Measurements from ENCODE around the gene MED25.

MED25 gene

DNA sequence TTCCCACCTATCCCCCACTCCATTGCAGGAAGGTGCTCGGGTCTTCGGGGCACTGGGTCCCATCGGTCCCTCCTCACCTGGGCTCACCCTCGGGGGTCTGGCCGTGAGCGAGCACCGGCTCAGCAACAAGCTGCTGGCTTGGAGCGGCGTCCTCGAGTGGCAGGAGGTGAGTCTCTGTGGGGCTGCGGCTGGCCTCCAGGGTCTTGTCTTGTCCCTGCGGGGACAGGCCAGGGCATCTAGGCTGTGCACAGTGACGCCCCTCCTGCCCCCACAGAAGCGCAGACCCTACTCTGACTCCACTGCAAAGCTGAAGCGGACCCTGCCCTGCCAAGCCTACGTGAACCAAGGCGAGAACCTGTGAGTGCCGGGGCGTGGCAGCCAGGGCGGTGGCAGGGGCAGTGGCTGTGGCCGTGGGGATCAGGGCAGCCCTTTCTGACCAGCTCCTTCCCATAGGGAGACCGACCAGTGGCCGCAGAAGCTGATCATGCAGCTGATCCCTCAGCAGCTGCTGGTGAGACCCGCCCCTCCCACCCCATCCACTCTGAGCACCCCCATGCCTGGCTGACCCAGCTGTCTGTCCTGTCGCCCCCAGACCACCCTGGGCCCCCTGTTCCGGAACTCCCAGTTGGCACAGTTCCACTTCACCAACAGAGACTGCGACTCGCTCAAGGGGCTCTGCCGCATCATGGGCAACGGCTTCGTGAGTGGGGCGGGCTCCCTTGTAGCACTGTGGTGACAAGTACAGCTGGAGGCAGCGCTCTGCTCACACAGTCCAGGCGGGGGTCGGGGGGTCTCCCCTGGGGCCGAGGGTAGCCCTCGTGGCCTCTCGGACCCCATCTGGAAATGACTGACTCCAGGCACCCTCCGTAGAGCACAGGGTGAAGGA is 36.5 kb downstream of the MED25 start:
- Histone ChIP-seq H3K4me1 (ENCODE audit: insufficient read depth, low read length) (peaks cover 18% of the 10 kb centered on the region), H2AFZ (ENCODE audit: low read depth, low read length) (no peak overlapping the region), H3K4me3 (ENCODE audit: low read length) (no peak overlapping the region), H3K36me3 (ENCODE audit: insufficient read depth, low read length) (peaks cover 59% of the 10 kb centered on the region), H3K27me3 (ENCODE audit: insufficient read depth, low read length) (no peaks in the 10 kb centered on the region), H3K9me3 (ENCODE audit: low read length) (no peaks in the 10 kb centered on the region)

DNA sequence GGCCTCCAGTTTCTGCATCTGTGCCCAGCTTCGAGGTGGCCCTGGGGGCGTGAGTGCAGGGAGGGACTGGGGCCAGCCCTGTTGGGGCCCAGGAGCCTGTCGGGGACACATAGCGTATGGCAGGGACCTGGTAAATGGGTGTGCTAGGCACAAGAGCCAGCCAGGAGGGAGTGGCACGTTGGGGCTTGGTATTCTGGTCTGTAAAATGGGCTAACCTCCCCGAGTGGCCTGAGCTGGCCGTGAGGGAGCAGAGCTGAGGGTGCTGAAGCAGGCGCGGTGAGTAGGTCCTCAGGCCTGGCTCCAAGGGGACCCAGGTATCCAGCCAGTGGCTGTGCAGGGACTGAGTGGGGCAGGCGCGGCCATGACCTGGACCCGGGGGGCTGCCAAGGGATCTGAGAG is 37.2 kb downstream of the MED25 start:
- H2AFZ ChIP-seq (ENCODE audit: low read depth, low read length), result no peak overlapping the region
- no peaks in the 10 kb centered on the region for H3K27me3 ChIP-seq (ENCODE audit: insufficient read depth, low read length)
- H3K9me3 ChIP-seq (ENCODE audit: low read length), result no peaks in the 10 kb centered on the region
- peaks cover 66% of the 10 kb centered on the region for H3K36me3 ChIP-seq (ENCODE audit: insufficient read depth, low read length)
- H3K4me1 ChIP-seq (ENCODE audit: insufficient read depth, low read length), result peaks cover 14% of the 10 kb centered on the region
- H3K4me3 ChIP-seq (ENCODE audit: low read length), result no peak overlapping the region

DNA sequence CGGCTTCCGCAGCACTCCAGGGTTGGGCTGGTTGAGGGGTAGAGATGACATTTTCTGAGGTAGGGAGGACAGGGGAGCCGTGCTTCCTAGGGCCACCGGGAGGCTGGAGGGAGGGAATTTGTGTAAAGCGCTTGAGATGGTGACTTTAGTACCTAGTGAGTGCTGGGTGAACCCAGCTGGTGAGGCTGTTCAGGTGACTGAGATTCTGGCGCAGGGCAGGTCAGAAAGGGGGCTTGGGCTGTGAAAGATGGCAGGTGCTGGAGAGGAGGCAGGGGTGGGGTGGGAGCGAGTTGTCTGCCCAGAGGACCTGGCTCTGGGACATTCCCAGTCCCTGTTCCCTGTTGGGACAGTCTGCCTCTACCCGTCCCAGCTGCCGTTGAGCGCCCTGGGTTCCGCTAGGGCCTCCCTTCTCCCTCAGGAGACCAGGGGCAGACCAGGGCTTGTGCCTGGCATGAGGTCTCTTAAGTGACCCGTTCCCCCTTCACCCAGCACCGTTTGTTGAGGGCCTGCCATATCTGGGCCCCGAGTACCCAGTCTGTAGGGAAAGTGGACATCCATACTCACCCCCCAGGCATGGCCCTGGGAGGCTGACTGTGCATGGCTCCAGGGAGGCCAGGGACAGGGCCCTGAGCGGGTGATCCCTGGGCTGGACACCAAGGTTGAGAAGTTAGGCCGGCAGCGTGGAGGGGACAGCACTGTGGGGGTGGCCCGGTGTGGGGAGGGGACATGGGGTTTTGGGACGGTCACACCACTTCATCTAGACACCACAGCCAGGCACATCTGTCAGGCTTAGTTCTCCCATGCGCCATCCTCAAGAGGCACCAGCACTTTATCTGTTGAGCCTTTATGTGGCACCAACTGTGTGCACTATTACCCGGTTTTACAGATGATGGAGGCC is 37.8 kb downstream of the MED25 start:
- no peaks in the 10 kb centered on the region for H3K9me3 ChIP-seq (ENCODE audit: low read length)
- peaks cover 72% of the 10 kb centered on the region for H3K36me3 ChIP-seq (ENCODE audit: insufficient read depth, low read length)
- H2AFZ ChIP-seq (ENCODE audit: low read depth, low read length), result no peak overlapping the region
- H3K4me1 ChIP-seq (ENCODE audit: insufficient read depth, low read length), result peaks cover 13% of the 10 kb centered on the region
- no peaks in the 10 kb centered on the region for H3K27me3 ChIP-seq (ENCODE audit: insufficient read depth, low read length)
- H3K4me3 ChIP-seq (ENCODE audit: low read length), result no peak overlapping the region

DNA sequence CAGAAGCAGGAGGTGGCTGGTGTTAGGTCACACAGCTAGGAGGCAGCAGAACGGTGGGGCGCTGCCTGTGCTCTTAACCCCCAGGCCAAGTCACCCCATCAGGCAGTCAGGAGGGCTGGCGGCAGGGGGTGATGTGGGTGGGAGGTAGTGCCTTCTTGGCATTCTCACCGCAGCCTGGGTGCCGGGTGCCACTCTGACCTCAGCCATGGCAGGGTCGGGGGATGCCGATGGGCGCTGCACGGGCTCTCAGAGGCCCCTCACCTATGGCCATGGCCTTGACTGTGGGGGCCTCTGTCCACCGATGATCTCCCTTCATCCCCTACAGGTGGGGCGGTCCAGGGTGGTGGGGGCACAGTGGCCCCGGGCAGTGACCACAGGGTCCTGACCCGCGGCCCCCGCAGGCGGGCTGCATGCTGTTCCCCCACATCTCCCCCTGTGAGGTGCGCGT is 38.5 kb downstream of the MED25 start:
- H3K9me3 ChIP-seq (ENCODE audit: low read length), result no peaks in the 10 kb centered on the region
- no peak overlapping the region for H3K4me3 ChIP-seq (ENCODE audit: low read length)
- H3K27me3 ChIP-seq (ENCODE audit: insufficient read depth, low read length), result no peaks in the 10 kb centered on the region
- no peak overlapping the region for H2AFZ ChIP-seq (ENCODE audit: low read depth, low read length)
- H3K4me1 ChIP-seq (ENCODE audit: insufficient read depth, low read length), result peaks cover 13% of the 10 kb centered on the region
- peaks cover 79% of the 10 kb centered on the region for H3K36me3 ChIP-seq (ENCODE audit: insufficient read depth, low read length)

DNA sequence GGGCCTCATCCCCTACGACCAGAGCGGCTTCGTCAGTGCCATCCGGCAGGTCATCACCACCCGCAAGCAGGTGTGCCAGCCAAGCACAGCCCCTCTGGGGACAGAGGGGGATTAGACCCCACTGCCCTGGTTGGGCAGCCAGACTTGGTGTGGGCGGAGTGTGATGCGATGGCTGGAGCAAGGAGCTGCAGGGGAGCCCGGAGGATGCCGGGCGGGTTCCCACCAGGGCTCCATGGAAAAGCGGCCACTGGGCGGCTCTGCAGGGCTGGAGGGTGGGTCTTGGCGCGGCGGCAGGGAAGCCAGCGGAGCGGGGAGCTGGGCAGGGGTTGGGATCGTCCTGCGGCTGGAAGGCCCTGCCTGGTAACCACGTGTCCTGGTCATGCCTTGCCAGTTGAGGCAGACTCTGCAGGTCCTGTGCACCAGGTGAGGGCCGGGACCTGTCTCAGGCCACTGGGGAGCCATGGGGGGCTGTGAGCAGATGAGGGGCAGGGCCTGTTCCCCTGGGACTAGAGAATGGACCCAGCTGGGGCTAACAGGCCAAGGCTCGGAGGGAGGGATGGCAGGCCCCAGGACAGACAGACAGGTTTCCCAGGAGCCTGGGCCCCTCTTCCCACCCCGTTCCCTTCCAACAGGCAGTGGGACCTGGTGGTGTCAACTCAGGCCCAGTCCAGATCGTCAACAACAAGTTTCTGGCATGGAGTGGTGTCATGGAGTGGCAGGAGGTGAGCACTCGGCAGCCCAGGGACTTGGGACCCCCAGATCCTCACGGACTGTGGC is 39.2 kb downstream of the MED25 start:
- H3K36me3 ChIP-seq (ENCODE audit: insufficient read depth, low read length), result peaks cover 83% of the 10 kb centered on the region
- no peaks in the 10 kb centered on the region for H3K9me3 ChIP-seq (ENCODE audit: low read length)
- no peak overlapping the region for H2AFZ ChIP-seq (ENCODE audit: low read depth, low read length)
- H3K4me3 ChIP-seq (ENCODE audit: low read length), result no peak overlapping the region
- H3K4me1 ChIP-seq (ENCODE audit: insufficient read depth, low read length), result peaks cover 9% of the 10 kb centered on the region
- no peaks in the 10 kb centered on the region for H3K27me3 ChIP-seq (ENCODE audit: insufficient read depth, low read length)

DNA sequence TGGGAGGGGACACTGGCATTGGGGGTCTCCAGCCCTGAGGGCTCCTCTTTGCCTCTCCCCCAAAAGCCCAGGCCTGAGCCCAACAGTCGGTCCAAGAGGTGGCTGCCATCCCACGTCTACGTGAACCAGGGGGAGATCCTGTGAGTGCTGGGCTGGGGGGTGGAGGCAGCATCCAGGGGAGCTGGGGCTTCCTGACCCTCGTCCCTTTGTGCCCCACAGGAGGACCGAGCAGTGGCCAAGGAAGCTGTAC is 39.7 kb downstream of the MED25 start:
- H3K4me1 ChIP-seq (ENCODE audit: insufficient read depth, low read length), result peaks cover 4% of the 10 kb centered on the region
- H3K9me3 ChIP-seq (ENCODE audit: low read length), result no peaks in the 10 kb centered on the region
- H3K27me3 ChIP-seq (ENCODE audit: insufficient read depth, low read length), result no peaks in the 10 kb centered on the region
- H3K36me3 ChIP-seq (ENCODE audit: insufficient read depth, low read length), result peaks cover 82% of the 10 kb centered on the region
- H3K4me3 ChIP-seq (ENCODE audit: low read length), result no peak overlapping the region
- H2AFZ ChIP-seq (ENCODE audit: low read depth, low read length), result no peak overlapping the region

DNA sequence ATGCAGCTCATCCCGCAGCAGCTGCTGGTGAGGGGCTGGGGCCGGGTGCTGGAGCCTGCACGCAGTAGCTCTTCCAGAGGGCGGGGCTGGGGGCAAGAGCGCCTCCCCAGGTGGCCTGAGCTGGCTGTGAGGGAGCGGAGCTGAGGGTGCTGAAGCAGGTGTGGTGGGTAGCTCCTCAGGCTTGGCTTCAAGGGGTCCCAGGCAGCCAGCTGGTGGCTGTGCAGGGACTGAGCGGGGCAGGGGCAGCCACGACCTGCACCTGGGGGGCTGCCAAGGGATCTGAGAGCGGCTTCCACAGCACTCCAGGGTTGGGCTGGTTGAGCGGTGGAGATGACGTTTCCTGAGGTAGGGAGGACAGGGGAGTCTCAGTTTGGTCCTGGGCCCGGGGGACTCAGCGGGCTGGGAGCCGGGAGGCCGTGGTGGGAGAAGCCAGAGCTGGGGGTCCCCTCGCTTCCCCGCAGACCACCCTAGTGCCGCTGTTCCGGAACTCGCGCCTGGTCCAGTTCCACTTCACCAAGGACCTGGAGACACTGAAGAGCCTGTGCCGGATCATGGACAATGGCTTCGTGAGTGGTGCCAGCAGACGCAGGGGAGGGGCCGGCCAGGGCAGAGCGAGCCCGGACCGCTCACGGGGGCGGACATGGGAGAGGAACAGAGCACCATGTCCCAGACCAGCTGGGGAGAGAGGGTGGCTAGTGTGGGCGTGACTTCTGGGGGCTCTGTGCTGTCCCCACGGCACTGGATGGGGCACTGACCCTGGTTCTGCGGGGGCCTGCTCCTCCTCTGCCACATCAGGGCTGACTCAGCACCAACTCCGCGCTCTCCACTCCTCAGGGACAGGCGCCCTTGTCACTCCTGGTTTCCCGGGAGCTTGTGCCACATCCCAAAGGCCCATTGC is 40.2 kb downstream of the MED25 start:
- Histone ChIP-seq H2AFZ (ENCODE audit: low read depth, low read length) (no peak overlapping the region), H3K4me1 (ENCODE audit: insufficient read depth, low read length) (no peaks in the 10 kb centered on the region), H3K9me3 (ENCODE audit: low read length) (no peaks in the 10 kb centered on the region), H3K4me3 (ENCODE audit: low read length) (no peak overlapping the region), H3K36me3 (ENCODE audit: insufficient read depth, low read length) (peaks cover 84% of the 10 kb centered on the region), H3K27me3 (ENCODE audit: insufficient read depth, low read length) (no peaks in the 10 kb centered on the region)

DNA sequence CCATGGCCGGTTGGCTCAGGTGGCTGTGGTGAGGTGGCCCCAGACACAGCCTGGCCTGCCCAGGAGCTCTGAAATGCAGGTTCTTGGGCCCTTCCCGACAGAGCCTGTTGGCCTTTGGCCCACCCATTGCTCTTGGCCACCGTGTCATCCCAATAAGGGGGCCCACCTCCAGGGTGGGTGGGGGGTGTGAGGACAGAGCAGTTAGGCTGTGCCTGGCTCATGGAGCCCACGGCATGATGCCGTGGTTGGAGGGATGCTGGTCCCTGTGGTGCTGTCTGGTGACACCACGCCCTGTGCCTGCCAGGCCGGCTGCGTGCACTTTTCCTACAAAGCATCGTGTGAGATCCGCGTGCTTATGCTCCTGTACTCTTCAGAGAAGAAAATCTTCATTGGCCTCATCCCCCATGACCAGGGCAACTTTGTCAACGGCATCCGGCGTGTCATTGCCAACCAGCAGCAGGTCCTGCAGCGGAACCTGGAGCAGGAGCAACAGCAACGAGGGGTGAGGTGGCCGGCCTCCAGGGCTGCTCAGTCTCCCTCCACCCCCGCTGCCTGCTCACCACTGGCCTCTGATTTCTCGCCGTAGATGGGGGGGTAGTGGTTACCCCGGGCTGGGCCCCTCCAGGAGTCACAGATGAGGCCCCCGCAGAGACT is 41.7 kb downstream of the MED25 start:
- H3K9me3 ChIP-seq (ENCODE audit: low read length), result no peaks in the 10 kb centered on the region
- no peaks in the 10 kb centered on the region for H3K27me3 ChIP-seq (ENCODE audit: insufficient read depth, low read length)
- no peaks in the 10 kb centered on the region for H3K4me1 ChIP-seq (ENCODE audit: insufficient read depth, low read length)
- no peak overlapping the region for H2AFZ ChIP-seq (ENCODE audit: low read depth, low read length)
- no peak overlapping the region for H3K4me3 ChIP-seq (ENCODE audit: low read length)
- H3K36me3 ChIP-seq (ENCODE audit: insufficient read depth, low read length), result peaks cover 88% of the 10 kb centered on the region

DNA sequence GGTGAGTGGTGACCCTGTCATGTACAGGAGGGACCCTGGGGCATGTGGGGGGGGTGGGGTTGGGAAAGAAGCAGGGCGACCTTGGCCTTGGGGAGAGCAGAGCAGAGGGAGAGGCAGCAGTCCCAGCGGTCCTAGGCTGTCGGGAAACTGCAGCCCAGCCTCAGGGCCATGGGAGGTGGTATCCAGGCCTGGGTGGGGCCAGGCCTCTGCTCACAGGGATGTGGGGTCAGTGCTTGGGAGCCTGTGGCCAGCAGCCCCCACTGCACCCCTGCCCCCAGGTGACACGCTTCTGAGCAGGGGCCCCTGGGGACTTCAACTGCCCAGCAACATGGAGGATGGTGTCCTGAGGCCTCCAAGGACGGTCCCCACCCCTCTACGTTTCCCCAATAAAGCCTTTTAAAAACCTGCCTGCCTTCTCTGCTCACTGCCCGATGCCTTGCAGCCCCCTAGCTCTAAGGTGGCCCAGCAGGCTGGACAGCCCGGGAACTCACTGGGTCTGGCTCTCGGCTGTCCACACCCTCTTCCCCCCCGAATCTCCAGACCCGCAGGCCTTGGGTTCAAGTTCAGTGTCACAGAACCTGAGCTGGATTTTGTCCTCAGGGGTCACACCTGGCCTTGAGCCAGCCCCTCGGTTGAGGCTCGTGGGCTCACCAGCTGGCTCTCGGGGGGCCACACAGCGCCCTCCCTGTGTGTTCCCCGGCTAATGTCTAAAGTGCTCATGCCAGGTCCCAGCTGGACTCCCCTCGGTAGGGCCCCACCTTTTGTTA is 42.4 kb downstream of the MED25 start:
- H3K36me3 ChIP-seq (ENCODE audit: insufficient read depth, low read length), result peaks cover 84% of the 10 kb centered on the region
- H3K27me3 ChIP-seq (ENCODE audit: insufficient read depth, low read length), result no peaks in the 10 kb centered on the region
- H3K9me3 ChIP-seq (ENCODE audit: low read length), result no peaks in the 10 kb centered on the region
- H2AFZ ChIP-seq (ENCODE audit: low read depth, low read length), result no peak overlapping the region
- H3K4me1 ChIP-seq (ENCODE audit: insufficient read depth, low read length), result peaks cover 2% of the 10 kb centered on the region
- H3K4me3 ChIP-seq (ENCODE audit: low read length), result no peak overlapping the region

DNA sequence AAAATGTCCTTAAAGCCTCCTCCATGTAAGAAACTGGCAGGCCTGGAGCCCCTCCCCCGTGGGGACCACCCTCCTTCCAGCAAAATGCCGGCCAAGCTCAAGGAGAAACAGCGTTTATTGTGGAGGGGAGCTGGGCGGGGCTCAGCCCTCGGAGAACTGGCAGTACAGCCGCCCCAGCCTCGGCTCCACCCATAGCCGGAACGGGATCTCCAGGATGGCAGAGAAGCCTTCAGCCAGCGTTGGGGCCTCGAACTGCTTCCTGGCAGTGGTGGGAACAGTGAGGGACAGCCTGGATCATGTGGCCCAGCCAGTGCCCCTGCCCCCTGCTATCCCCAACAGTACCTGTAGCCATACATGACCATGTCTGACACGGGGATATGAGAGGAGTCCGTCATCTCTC is 43.0 kb downstream of the MED25 start:
- H3K36me3 ChIP-seq (ENCODE audit: insufficient read depth, low read length), result peaks cover 78% of the 10 kb centered on the region
- peaks cover 7% of the 10 kb centered on the region for H3K4me1 ChIP-seq (ENCODE audit: insufficient read depth, low read length)
- no peaks in the 10 kb centered on the region for H3K27me3 ChIP-seq (ENCODE audit: insufficient read depth, low read length)
- no peaks in the 10 kb centered on the region for H3K9me3 ChIP-seq (ENCODE audit: low read length)
- H2AFZ ChIP-seq (ENCODE audit: low read depth, low read length), result no peak overlapping the region
- H3K4me3 ChIP-seq (ENCODE audit: low read length), result no peak overlapping the region

DNA sequence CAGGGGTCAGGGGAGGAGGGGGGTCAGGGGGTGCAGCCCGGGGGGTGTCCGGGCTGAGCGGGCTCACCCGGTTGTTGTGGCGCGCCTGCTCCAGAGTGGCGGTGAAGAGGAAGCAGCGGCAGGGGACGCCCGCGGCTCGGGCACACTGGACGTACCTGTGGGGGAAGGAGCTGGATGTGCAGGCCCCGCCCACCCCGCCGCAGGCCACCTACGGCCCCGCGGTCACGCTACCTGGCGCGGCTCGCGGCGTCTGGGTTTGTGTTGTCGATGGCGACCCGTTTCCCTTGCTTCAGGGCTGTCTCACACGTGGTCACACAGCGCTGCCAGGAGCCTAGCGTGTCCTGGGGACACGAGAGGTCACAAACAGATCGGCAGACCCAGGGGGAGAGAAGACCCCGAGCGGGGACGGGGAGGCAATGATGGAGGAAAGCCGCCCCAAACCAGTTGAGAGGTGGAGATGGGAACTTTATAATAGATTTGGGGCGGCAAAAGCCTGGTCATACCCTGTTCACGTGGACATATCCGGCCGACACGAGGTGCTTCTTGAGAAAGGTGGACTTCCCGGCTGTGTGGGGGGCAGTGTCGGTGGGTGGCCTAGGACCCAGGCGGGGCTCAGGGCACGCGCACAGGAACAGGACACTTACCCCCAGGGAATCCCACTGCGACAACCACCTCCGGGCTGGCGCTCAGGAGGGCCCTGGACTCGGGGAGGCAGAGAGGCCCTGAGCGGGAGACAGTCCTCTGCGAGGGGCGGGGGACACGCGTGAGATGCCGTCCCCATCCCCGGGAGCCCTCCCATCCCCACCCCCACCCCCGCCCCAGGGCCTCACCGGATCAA is 43.7 kb downstream of the MED25 start:
- peaks cover 14% of the 10 kb centered on the region for H3K4me1 ChIP-seq (ENCODE audit: insufficient read depth, low read length)
- no peak overlapping the region for H2AFZ ChIP-seq (ENCODE audit: low read depth, low read length)
- H3K9me3 ChIP-seq (ENCODE audit: low read length), result no peaks in the 10 kb centered on the region
- no peak overlapping the region for H3K4me3 ChIP-seq (ENCODE audit: low read length)
- H3K36me3 ChIP-seq (ENCODE audit: insufficient read depth, low read length), result peaks cover 72% of the 10 kb centered on the region
- no peaks in the 10 kb centered on the region for H3K27me3 ChIP-seq (ENCODE audit: insufficient read depth, low read length)

All from neuron (in vitro differentiated cells).